IPS-20b (cell line): ENCODE results near the gene HSPA4.

Source experiments
- H3K27ac ChIP-seq: one replicate; pipeline ENCODE4 v1.5.1; 2013; ENCODE audit warnings: low read length
- H3K27me3 ChIP-seq: 2 replicates; pipeline ENCODE4 v1.6.1; 2013; ENCODE audit warnings: mild to moderate bottlenecking, low read length, inconsistent platforms; ENCODE audit not compliant: insufficient read depth
- H3K36me3 ChIP-seq: 2 replicates; pipeline ENCODE4 v1.6.1; 2013; ENCODE audit warnings: low read depth, mild to moderate bottlenecking, inconsistent platforms, low read length, moderate library complexity; ENCODE audit not compliant: insufficient read depth
- H3K4me1 ChIP-seq: 2 replicates; pipeline ENCODE4 v1.6.1; 2013; ENCODE audit warnings: mild to moderate bottlenecking, control low read depth, inconsistent platforms, low read length, moderate library complexity; ENCODE audit not compliant: insufficient read depth
- H3K4me3 ChIP-seq: 2 replicates; pipeline ENCODE4 v1.5.1; 2013; ENCODE audit warnings: mild to moderate bottlenecking, low read length, inconsistent platforms
- H3K9ac ChIP-seq: 2 replicates; pipeline ENCODE4 v1.6.1; 2013; ENCODE audit warnings: low read depth, mild to moderate bottlenecking, inconsistent platforms, low read length, moderate library complexity
- H3K9me3 ChIP-seq: 2 replicates; pipeline ENCODE4 v1.6.1; 2013; ENCODE audit warnings: mild to moderate bottlenecking, low read depth, low read length, inconsistent platforms; ENCODE audit not compliant: insufficient read depth

The HSPA4 gene

DNA sequence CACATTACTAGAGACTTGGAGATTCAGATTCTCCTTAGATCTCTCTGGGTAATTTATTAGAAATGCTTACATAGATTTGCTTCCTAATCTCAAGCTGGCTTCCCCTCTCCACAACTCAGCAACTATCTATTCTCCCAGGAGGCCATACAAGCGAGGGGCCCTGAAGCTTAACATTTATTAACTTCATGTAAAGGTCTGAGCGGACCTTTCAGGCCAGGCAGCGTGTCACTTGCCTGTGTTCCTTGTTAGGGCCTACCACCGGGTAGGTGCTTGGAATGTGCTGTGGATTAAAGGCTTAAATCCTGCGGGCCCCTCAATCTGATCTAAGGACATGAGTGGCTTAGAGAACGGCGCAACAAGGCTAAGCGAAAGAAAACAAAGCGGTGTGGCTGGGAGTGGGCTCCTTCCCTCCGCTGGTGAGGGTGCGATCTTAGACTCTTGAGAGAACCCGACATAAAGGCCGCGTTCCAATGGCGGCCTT lies 712 bp upstream of the HSPA4 start:
- Histone ChIP-seq H3K27ac (peak overlapping the region; percentile 98), H3K4me1 (peaks cover 15% of the 10 kb centered on the region), H3K4me3 (peak overlapping the region; percentile 86), H3K9ac (peak overlapping the region; percentile 100), H3K27me3 (no peaks in the 10 kb centered on the region), H3K9me3 (no peaks in the 10 kb centered on the region), H3K36me3 (0 out of 2 replicates have a peak, but pooled peaks cover 4% of the 10 kb centered on the region)

DNA sequence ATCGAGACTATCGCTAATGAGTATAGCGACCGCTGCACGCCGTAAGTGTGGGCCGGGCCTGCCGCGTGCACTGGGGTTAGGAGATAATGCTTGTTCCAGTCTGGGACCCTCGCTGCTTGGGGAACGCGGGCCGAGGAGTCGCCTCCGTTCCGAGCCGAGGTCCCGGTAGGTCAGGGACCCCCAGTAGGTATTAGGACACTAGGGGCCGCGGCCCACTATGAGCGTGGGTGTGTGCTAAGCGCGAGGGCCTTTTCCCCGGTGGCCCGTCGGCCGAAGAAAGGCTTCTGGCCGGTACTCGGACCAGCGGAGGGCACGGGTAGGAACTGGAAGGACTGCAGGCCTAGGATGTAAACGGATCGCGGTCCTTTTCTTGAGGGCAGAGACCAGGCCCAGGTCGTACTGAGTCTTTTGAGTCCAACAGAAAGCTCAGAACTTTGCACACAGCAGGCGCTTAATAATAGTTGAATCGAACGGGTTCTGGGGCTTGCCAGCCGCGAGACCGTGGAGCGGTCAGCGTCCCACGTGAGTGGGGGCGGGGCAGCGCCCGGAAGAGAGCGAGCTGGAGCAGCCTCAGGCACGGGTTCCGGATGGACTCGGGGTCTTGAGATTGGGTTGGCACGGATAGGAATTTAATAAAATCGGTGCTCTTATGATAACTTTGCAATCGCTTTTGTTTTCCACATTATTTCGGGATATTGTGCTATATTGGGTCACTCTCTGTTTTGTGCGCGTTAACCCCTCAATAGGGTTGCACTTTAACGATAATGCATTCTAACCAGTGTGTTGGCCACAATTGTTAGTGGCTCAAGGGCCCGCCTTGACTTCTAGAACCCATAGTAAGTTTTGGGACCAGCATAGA lies 733 bp downstream of the HSPA4 start:
- Histone ChIP-seq H3K9ac (peak overlapping the region; percentile 100), H3K4me3 (peak overlapping the region; percentile 86), H3K4me1 (peaks cover 15% of the 10 kb centered on the region), H3K9me3 (no peaks in the 10 kb centered on the region), H3K27me3 (no peaks in the 10 kb centered on the region), H3K27ac (peak overlapping the region; percentile 98), H3K36me3 (0 out of 2 replicates have a peak, but pooled peaks cover 4% of the 10 kb centered on the region)

DNA sequence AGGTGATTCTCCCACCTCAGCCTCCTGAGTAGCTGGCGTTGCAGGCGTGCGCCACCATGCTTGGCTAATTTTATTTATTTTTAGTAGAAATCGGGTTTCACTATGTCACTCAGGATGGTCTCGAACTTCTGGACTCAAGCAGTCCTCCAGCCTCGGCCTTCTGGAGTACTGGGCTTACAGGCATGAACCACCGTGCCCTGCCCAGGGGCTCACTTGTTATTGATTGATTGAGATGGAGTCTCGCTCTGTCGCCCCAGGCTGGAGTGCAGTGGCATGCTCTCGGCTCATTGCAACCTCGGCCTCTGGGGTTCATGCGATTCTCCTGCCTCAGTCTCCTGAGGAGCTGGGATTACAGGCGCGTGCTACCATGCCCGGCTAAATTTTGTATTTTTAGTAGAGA lies 1.6 kb downstream of the HSPA4 start:
- no peak overlapping the region for H3K27ac ChIP-seq
- H3K4me1 ChIP-seq: peaks cover 15% of the 10 kb centered on the region
- no peaks in the 10 kb centered on the region for H3K27me3 ChIP-seq
- peak overlapping the region; percentile 100 for H3K9ac ChIP-seq
- 0 out of 2 replicates have a peak, but pooled peaks cover 4% of the 10 kb centered on the region for H3K36me3 ChIP-seq
- H3K9me3 ChIP-seq: no peaks in the 10 kb centered on the region
- peak overlapping the region; percentile 86 for H3K4me3 ChIP-seq

DNA sequence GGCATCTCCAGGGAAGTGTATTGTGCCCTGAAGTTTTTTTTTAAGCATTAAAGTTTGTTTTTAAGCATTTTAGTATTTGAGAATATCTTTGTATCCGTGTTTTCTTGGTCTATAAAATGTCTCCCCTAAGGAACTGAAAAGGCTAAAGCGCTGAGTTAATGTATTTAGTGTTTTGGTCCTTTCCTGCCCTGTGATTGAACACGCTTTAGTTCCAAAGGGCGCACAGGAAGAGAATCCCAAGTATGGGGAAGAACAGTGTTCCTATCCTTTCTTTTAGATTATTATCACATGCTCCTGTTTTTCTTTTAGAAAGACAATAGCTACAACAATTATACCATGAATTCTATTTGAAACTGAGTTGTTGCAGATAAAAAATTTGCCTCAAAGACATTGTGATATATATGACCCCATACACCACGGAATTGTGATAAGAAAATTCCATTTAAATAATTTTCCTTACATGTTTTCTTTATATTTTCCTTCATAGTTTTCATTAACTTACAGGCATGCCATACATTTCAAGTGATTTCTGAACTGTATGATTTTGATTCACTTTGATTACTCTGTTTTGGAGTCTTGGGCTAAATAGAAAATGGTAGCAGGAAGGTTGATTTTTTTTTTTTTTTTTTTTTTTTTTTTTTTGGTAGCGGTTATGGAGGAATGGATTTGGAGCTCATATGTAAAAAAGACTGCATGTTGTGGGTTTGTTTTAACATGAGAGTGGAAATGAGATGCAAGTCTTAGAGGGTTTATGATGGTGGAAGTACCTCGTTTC lies 3.1 kb downstream of the HSPA4 start:
- Histone ChIP-seq H3K36me3 (0 out of 2 replicates have a peak, but pooled peaks cover 4% of the 10 kb centered on the region), H3K9ac (peak overlapping the region; percentile 3; the same call in 1 of the 2 replicates), H3K27me3 (no peaks in the 10 kb centered on the region), H3K4me1 (peaks cover 11% of the 10 kb centered on the region), H3K27ac (no peak overlapping the region), H3K4me3 (peak overlapping the region; percentile 1; the same call in 1 of the 2 replicates), H3K9me3 (no peaks in the 10 kb centered on the region)

DNA sequence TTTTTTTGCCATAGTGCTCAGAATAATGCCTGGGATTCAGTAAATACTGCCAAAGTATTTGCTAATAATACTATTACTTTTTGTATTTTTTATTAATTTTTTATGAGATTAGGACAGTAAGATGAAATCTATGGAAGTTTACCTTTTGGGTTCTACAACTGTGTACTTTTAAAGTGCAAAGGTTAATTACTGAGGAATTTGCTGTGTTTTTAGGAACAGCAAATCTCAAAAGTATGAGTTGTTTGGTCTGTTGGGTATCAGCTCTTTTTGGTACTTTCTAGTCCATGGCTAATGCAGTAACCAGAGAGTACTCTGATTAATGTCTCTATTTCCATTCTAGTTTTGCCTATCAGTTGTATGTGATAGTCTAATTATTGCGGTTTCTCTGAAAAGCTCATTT lies 5.1 kb downstream of the HSPA4 start:
- H3K36me3 ChIP-seq: 0 out of 2 replicates have a peak, but pooled peaks cover 4% of the 10 kb centered on the region
- H3K9ac ChIP-seq: no peak overlapping the region
- no peak overlapping the region for H3K4me3 ChIP-seq
- 0 out of 2 replicates have a peak, but pooled peaks cover 2% of the 10 kb centered on the region for H3K4me1 ChIP-seq
- H3K27ac ChIP-seq: no peak overlapping the region
- no peaks in the 10 kb centered on the region for H3K27me3 ChIP-seq
- H3K9me3 ChIP-seq: no peaks in the 10 kb centered on the region

DNA sequence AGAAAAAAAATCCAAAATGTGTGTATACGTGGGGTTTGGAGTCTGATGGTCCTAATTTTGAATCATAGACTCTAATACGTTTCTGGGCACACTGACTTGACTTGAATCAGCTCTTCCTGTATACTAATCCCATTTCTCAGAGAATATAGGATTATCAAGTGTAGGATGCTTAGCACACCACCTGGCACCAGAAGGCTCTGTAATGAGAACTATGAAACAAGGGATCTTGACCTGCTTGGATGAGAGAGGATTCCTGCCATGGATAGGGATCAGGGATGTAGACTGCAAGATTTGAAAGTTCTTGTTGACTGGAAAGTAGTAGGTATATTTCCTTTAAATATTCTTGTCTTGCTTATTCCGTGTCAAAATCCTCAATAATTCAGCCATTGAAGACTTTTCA lies 7.8 kb downstream of the HSPA4 start:
- no peak overlapping the region for H3K9ac ChIP-seq
- H3K4me1 ChIP-seq: 0 out of 2 replicates have a peak, but pooled peaks cover 2% of the 10 kb centered on the region
- H3K27me3 ChIP-seq: no peaks in the 10 kb centered on the region
- no peaks in the 10 kb centered on the region for H3K9me3 ChIP-seq
- peaks cover 9% of the 10 kb centered on the region; the same call in 1 of the 2 replicates for H3K36me3 ChIP-seq
- H3K27ac ChIP-seq: no peak overlapping the region
- H3K4me3 ChIP-seq: no peak overlapping the region

DNA sequence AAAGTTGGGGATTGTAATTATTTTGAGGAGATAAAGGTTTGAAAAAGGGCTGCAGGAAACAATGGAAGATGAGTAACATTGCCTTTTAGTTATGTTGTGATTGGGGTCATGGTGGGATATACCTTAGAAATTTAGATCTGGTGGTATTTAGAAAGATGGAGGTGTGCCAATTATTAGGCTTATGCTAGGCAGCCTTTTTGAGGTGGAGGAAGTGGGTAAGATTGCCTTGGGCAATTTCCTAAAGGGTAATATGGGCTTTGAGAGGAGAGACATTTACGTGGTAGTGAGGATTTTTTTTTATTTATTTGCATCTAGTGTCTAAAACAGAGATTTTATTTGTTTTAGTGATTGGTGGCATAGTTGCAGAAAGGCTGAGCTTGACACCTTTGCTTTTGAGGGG lies 10.5 kb downstream of the HSPA4 start:
- Histone ChIP-seq H3K4me1 (0 out of 2 replicates have a peak, but pooled peaks cover 2% of the 10 kb centered on the region), H3K9me3 (no peaks in the 10 kb centered on the region), H3K27ac (no peak overlapping the region), H3K9ac (no peak overlapping the region), H3K4me3 (no peak overlapping the region), H3K27me3 (no peaks in the 10 kb centered on the region), H3K36me3 (peaks cover 35% of the 10 kb centered on the region)

DNA sequence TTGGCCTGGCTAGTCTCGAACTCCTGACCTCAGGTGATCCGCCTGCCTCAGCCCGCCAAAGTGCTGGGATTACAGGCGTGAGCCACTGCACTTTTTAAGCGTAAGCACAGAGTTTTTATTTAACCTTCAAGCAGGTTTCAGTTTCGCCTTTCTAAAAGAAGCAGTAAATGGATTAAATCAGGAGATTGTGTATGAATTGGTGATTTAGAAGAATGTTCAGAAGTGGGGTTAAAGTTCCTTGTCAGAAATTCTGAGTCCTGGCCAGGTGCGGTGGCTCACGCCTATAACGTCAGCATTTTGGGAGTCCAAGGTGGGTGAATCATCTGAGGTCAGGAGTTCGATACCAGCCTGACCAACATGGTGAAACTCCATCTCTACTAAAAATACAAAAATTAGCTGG lies 12.2 kb downstream of the HSPA4 start:
- Histone ChIP-seq H3K36me3 (peaks cover 52% of the 10 kb centered on the region), H3K27ac (no peak overlapping the region), H3K9ac (no peak overlapping the region), H3K4me1 (0 out of 2 replicates have a peak, but pooled peaks cover 2% of the 10 kb centered on the region), H3K4me3 (no peak overlapping the region), H3K27me3 (no peaks in the 10 kb centered on the region), H3K9me3 (no peaks in the 10 kb centered on the region)

DNA sequence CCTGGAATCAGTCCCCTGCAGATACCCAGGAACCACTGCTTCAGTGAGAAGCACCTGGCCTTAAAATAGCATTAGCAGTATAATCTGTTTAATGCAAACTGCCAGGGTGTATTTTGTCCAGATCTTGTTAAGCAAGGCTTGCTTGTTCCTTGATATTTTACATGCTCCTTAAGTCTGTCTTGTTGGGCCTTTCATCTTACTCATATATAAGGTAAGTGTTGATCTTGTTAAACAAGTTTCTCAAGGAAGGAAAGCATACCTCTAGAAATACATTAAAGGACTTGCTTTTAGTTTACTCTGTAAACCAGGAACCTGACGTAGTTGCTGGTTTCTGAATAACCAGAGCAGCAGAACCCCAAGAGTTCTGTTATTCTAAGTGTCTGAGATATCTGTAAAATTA lies 13.7 kb downstream of the HSPA4 start:
- H3K9me3 ChIP-seq: no peaks in the 10 kb centered on the region
- peaks cover 67% of the 10 kb centered on the region for H3K36me3 ChIP-seq
- H3K4me3 ChIP-seq: no peak overlapping the region
- no peak overlapping the region for H3K9ac ChIP-seq
- H3K4me1 ChIP-seq: no peaks in the 10 kb centered on the region
- H3K27me3 ChIP-seq: no peaks in the 10 kb centered on the region
- no peak overlapping the region for H3K27ac ChIP-seq

DNA sequence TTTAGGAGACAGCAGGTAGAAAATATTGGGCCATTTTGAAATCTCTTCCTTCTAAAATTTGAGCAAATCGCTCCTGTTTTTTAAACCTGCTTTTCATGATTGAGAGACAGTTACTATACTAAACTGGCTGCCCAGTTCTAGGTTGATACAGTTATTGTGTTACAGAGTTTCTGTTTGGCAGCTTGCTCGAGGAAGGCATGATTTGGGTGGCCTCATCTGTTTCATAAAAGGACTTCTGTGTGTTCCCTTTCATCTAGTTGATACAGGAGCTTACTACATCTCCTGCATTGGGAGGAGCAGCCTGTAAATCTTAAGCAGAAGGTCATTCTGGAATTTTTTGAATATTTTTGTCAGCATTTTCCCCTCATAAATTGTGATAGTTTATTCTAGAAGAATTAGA lies 14.2 kb downstream of the HSPA4 start:
- Histone ChIP-seq H3K9me3 (no peaks in the 10 kb centered on the region), H3K36me3 (peaks cover 73% of the 10 kb centered on the region), H3K27ac (no peak overlapping the region), H3K27me3 (no peaks in the 10 kb centered on the region), H3K4me1 (no peaks in the 10 kb centered on the region), H3K4me3 (no peak overlapping the region), H3K9ac (no peak overlapping the region)

DNA sequence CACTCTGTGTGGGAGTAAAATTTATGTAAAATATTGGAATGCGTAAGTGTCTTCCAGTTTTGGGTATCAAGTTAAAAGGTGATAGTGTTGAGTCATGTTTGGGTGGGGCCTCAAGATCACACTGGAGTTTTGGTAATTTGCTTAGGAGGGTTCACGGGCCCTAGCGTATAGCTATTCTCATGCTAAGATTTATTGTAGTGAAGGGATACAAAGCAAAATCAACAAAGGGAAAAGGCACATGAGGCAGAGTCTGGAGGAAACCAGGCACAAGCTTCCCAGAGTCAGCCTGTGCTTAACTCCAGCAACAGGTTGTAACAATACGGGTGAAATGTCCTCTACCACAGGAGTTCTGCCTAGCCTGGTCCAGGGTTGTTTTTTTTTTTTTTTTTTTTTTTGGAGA lies 20.2 kb downstream of the HSPA4 start:
- Histone ChIP-seq H3K9me3 (no peaks in the 10 kb centered on the region), H3K27ac (no peak overlapping the region), H3K4me1 (peaks cover 4% of the 10 kb centered on the region; the same call in 1 of the 2 replicates), H3K27me3 (no peaks in the 10 kb centered on the region), H3K9ac (0 out of 2 replicates have a peak overlapping the region, but pooled peaks have one; percentile 22), H3K36me3 (peaks cover 99% of the 10 kb centered on the region), H3K4me3 (no peak overlapping the region)
